ENCODE data around the gene TNRC6C. TPM values are rescaled to one million over a fixed set of nuclear protein-coding genes. Genes with fewer than 3 reads are reported as not detected.
"Not testable (repeated sequence)": the region's sequence is repeated elsewhere in the genome, so short reads cannot be mapped to it uniquely, and the experiment has no call there.

TNRC6C gene
- total and polyA plus RNA-seq, 9 of the 15 experiments (the other 6 are each of a cell fraction or from before 2014, with no cell fraction given) = 0.20 to 4.9 (median 2.3) TPM

- TF ChIP-seq GTF3C2 (IDR thresholded peaks at IDR 0.05; ENCODE audit: borderline replicate concordance, extremely low read depth, insufficient read length) (no peak), ZBTB33 (CRISPR knock-in tag; IDR thresholded peaks at IDR 0.05) (no peak), ZNF23 (CRISPR knock-in tag; IDR thresholded peaks at IDR 0.05) (no peak), POLR2AphosphoS2 (IDR thresholded peaks at IDR 0.05; ENCODE audit: low read length) (no peak), CLOCK (CRISPR knock-in tag; IDR thresholded peaks at IDR 0.05; ENCODE audit: borderline replicate concordance) (no peak)
Measured at GRCh38 chr17:77935121-77935571, 23.4 kb upstream of the TNRC6C start (continued).

- H3K4me2 ChIP-seq (ENCODE audit: insufficient read depth, low read length); CTCF ChIA-PET (ENCODE audit: low intra/inter-chr PET ratio); FAIRE-seq; DNase-seq (ENCODE audit: extremely low read depth in 1 of 4, low spot score in 3 of 4); H3K4me1 ChIP-seq (replicated peaks in 1 of 2; ENCODE audit: control insufficient read depth in 2 of 2, insufficient read depth in 2 of 2, low read length in 2 of 2); H3K27ac ChIP-seq (ENCODE audit: extremely low read depth, low read depth, low read length); H4K20me1 ChIP-seq (replicated peaks; ENCODE audit: control insufficient read depth, insufficient read depth, low read length); BruUV-seq (replicated peaks); in situ Hi-C loops (cut with MboI); H2AFZ ChIP-seq (ENCODE audit: low read depth, low read length); H3K36me3 ChIP-seq (ENCODE audit: control insufficient read depth, insufficient read depth, low read length); H3K79me2 ChIP-seq (ENCODE audit: control insufficient read depth, insufficient read depth, low read length); intact Hi-C loops (cut with micrococcal nuclease); H3K9me1 ChIP-seq (ENCODE audit: control insufficient read depth, insufficient read depth, low read length); H3K9ac ChIP-seq (ENCODE audit: insufficient read depth in 1 of 2, low read depth in 2 of 2, low read length in 2 of 2); H3K9me3 ChIP-seq (replicated peaks; ENCODE audit: control insufficient read depth, insufficient read depth, low read depth, low read length); ATAC-seq; H3K4me3 ChIP-seq: not testable (repeated sequence)
- POLR2A ChIA-PET = interaction anchor here (1.2 kb wide), 1 partner anchor 23 kb away, joined by 3 read pairs; the partner anchor contains the start of gene TNRC6C
- H3K27me3 ChIP-seq (ENCODE audit: control insufficient read depth in 2 of 2, insufficient read depth in 2 of 2, low read length in 2 of 2) = peaks cover 37 to 52% of the 10 kb centered on the region in 2 experiments
- WGBS (ENCODE audit: insufficient coverage, low coverage, missing lambda C conversion rate) = 0% methylated on average over 2 of the region's 6 CpGs
Measured at GRCh38 chr17:77935744-77936143, 22.8 kb upstream of the TNRC6C start.
